ENCODE measurements around the gene SLC27A5.

Gene SLC27A5

DNA sequence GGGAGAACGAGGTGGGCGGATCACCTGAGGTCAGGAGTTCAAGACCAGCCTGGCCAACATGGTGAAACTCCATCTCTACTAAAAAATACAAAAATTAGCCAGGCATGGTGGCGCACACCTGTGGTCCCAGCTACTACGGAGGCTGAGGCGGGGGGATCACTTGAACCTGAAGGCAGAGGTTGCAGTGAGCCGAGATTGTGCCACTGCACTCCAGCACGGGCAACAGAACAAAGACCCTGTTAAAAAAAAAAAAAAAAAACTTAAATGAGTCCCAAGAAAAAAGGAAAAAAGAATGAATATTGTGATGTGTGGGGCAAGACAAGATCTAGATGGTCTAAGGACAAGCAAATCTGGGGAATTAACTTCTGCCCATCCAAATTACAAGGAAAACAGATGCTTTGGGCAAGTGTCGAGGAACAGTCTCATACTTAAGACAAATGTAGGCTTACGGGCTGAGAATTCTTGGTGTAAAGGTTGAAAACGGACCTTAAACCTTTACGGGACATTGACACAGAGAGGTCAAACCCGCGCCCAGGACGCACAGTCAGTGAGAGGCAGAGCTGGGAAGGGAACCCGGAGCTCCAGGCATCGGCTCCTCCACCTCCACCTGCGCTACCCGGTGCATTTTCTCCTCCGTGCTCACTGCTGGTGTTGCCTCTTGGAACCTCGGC lies 45.6 kb downstream of the SLC27A5 start:
- H3K4me3 ChIP-seq (ENCODE audit: control insufficient read depth, low read depth, low read length), result peak overlapping the region; percentile 69
- no peak for TF ChIP-seq CTCF (IDR thresholded peaks at IDR 0.05; ENCODE audit: control insufficient read depth, insufficient read depth, low read depth, low read length, missing control alignments)
- DNase-seq (ENCODE audit: low read depth), result no peak

- H3K4me3 ChIP-seq (ENCODE audit: control insufficient read depth, low read depth, low read length), result no peak overlapping the region
- DNase-seq (ENCODE audit: low read depth), result no peak
- TF ChIP-seq CTCF (IDR thresholded peaks at IDR 0.05; ENCODE audit: control insufficient read depth, insufficient read depth, low read depth, low read length, missing control alignments), result no peak
Observed at GRCh38 chr19:58460039-58460438, 51.8 kb downstream of the SLC27A5 start.

DNA sequence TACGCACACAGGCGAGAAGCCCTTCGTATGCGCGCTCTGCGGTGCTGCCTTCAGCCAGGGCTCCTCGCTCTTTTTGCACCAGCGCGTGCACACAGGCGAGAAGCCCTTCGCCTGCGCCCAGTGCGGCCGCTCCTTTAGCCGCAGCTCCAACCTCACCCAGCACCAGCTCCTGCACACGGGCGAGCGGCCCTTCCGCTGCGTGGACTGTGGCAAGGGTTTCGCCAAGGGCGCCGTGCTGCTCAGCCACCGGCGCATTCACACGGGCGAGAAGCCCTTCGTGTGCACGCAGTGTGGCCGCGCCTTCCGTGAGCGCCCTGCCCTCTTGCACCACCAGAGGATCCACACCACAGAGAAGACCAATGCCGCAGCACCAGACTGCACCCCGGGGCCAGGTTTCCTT lies 55.7 kb downstream of the SLC27A5 start:
- H3K4me3 ChIP-seq (ENCODE audit: control insufficient read depth, low read depth, low read length), result no peak overlapping the region
- TF ChIP-seq CTCF (IDR thresholded peaks at IDR 0.05; ENCODE audit: control insufficient read depth, insufficient read depth, low read depth, low read length, missing control alignments), result no peak
- DNase-seq (ENCODE audit: low read depth), result no peak

DNA sequence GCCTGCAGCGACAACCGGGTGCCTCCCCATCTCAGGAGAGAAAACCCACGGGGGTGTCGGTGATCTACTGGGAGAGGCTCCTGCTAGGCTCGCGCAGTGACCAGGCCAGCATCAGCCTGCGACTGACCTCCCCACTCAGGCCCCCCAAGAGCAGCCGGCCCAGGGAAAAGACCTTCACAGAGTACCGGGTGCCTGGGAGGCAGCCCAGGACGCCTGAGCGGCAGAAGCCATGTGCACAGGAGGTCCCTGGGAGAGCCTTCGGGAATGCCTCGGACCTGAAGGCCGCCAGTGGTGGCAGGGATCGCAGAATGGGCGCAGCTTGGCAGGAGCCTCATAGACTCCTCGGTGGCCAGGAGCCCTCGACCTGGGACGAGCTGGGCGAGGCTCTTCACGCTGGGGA lies 56.5 kb downstream of the SLC27A5 start:
- TF ChIP-seq CTCF (IDR thresholded peaks at IDR 0.05; ENCODE audit: control insufficient read depth, insufficient read depth, low read depth, low read length, missing control alignments), result no peak
- DNase-seq (ENCODE audit: low read depth), result no peak
- H3K4me3 ChIP-seq (ENCODE audit: control insufficient read depth, low read depth, low read length), result no peak overlapping the region

DNA sequence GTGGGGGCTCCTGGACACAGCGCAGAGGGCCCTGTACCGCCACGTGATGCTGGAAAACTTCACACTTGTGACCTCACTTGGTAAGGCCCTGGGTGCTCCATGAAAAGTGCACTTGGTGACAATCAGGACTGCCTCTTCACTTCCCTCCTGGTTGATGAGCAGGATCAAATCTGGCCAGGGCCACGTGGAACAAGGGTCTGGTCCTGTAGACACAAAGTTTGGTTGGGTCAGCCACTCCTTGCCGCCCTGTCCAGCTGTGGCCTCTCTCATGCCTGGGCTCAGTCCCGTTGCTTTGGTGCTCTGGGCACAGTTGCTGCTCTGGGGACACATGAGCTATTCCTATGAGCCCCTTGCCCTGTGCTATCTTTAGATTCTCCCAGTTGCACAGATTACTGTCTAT lies 58.0 kb downstream of the SLC27A5 start:
- TF ChIP-seq CTCF (IDR thresholded peaks at IDR 0.05; ENCODE audit: control insufficient read depth, insufficient read depth, low read depth, low read length, missing control alignments), result no peak
- DNase-seq (ENCODE audit: low read depth), result no peak
- H3K4me3 ChIP-seq (ENCODE audit: control insufficient read depth, low read depth, low read length), result no peak overlapping the region

DNA sequence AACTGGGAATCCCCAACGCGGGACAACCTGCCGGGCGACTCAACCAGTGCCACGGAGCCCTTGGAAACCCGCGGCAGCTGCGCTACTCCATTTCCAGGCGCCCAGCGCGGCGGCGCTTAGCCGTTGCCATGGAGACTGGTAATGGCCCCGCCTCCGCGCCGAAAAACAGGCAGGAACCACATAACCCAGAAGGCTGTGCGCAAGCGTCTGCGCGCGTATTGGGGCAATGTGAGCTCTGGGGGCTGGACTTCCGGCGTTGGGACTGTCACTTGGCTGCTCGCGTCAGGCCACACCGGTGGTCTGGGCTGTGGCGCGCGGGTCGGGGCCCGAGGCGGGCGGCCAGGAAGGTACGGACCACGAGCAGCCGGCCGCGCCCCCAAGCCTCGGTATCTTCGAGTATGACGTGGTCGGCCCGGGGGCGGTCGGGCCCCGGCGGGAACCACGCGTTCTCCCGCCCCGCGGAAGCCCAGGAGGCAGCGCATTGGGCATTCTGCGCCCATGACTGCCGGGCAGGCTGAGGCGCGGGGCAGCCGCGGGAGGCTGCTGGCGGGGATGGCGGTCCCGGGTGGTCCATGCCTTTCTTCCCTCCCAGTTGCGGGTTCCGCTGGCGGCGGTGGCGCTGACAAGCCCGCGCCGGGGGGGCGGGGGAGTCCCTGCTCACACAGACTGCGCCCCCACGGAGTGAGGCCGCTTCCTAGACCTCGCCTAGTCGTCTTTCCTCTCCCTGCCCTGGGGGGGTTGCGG lies 60.3 kb downstream of the SLC27A5 start, which contains the start of gene ZNF324B:
Gene ZNF324B, plus strand, starts transcription at position 265 of the 744 bp plus-strand sequence. CDS start 2,080 bp downstream, outside the sequence.
- H3K4me3 ChIP-seq (ENCODE audit: control insufficient read depth, low read depth, low read length), result peak within 1 kb of the TSS; percentile 55
- peak; percentile 58 for DNase-seq (ENCODE audit: low read depth)
- no peak for TF ChIP-seq CTCF (IDR thresholded peaks at IDR 0.05; ENCODE audit: control insufficient read depth, insufficient read depth, low read depth, low read length, missing control alignments)
